ENCODE results near the gene LRP6.

GRCh38 chr12:12239127-12239526, 27.7 kb downstream of the LRP6 start:
- TF ChIP-seq CTCF (IDR thresholded peaks at IDR 0.05) (no peak), EP300 (IDR thresholded peaks at IDR 0.05; ENCODE audit: low read depth) (no peak), POLR2AphosphoS5 (IDR thresholded peaks at IDR 0.05) (no peak)

Data from transverse colon (tissue), 4 donors.